Left forelimb (tissue), 1 donor: ENCODE measurements around the gene ZNF236.
"Not testable (repeated sequence)": the region's sequence is repeated elsewhere in the genome, so short reads cannot be mapped to it uniquely, and the experiment has no call there.

ENCODE experiments used
- DNase-seq: peaks from one replicate; pipeline ENCODE4 v3.0.0-alpha.2; 2018; ENCODE audit warnings: low spot score

ZNF236 gene

GRCh38 chr18:76911440-76911839 is 89.1 kb downstream of the ZNF236 start:
- no peak for DNase-seq

DNA sequence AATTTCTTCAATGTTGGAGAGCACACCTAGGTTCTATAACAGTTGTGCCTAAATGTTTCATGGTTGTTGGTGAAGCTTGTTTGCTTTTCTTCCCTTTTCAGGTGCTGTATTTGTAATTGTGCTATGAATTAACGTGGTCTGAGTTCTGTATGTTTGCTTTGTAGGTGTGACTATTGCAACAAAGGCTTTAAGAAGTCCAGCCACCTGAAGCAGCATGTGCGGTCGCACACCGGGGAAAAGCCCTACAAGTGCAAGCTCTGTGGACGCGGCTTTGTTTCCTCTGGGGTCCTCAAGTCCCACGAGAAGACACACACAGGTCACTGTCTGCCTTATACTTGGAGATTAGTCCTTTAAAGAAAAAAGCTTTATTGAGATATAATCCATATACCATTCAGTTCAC is 91.2 kb downstream of the ZNF236 start:
- no peak for DNase-seq

DNA sequence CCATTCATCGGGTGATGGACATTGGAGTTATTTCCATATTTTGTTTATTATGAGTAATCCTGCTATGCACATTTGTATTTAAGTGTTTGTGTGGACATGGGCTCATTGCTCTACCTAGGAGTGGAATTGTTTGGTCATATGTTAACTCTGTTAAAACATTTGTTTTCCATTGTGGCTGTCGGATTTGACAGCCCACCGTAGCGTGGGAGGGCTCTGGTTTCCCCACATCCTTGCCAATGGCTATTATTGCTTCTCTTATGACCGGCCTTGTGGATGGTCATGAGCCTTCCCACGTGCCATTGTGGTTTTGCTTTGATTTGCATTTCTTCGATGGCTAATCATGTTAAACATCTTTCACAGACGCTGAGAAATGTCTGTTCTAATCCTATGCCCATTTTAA is 92.0 kb downstream of the ZNF236 start:
- DNase-seq = no peak

GRCh38 chr18:76914796-76915195 is 92.4 kb downstream of the ZNF236 start:
- DNase-seq = no peak

DNA sequence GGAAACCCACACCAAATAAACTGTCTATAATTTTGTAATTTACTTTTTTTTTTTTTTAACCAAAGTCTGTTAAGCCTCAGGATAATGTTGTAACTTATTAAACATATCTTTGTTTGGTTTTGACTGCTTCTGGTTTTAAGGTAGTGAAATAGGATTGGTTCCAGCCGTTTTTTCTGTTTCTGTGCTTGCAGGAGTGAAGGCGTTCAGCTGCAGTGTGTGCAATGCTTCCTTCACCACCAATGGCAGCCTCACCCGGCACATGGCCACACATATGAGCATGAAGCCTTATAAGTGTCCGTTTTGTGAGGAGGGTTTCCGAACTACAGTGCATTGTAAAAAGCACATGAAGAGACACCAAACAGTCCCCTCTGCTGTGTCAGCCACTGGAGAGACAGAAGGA is 93.1 kb downstream of the ZNF236 start:
- DNase-seq = no peak

- no peak for DNase-seq
Measured at GRCh38 chr18:76920974-76921373, 98.6 kb downstream of the ZNF236 start.

DNA sequence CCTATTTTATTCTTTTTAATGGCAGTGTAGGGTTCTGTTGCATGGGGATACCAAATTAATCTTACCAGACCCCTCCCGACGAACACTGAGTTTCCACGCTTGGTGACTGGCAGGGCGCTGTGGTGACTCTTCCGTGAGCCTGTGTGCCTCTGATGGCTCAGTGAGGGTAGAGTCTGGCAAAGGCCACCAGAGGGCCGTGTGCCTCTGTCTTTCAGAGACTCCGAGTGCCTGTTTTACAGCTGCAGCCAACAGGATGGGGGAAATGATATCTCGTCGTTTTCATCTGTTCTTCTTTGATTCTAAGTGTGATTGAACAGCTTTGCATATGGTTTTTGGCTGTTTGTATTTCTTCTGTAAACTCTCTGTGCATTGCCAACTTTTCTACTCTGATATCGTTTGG is 99.8 kb downstream of the ZNF236 start:
- no peak for DNase-seq

DNA sequence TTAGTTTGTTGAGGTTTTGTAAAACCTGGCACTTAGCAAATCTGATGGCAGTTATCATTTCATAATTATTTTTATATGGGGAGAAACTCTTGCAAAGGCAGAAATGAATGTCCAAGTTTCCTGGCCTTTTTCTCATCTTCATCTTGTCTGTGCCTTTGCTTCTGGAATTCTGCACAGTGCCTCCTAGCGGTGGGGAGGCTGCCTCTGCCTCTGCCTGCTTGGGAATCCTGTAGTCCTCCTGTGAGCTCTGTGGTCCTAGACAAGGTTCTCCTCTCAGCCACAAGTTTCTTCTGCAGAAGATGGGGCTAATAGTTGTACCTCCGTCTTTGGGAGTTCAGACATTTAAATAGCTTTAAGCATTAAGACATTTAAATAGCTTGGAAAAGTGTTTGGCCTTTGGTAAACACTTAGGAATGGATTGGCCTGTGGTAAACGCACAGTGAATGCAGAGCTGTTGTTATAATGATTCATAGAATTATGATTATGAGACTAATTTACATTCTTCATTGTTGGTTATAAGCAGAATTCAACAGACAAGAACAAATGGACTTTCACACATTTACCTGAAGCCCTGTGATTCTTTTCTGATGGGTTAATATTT is 101.2 kb downstream of the ZNF236 start:
- DNase-seq = no peak

- DNase-seq = no peak
Measured at GRCh38 chr18:76925501-76925900, 103.1 kb downstream of the ZNF236 start.

- no peak for DNase-seq
Measured at GRCh38 chr18:76927223-76927725, 104.9 kb downstream of the ZNF236 start.

- DNase-seq = no peak
Measured at GRCh38 chr18:76928179-76928868, 106.0 kb downstream of the ZNF236 start.

- DNase-seq = no peak
Measured at GRCh38 chr18:76931171-76931570, 108.8 kb downstream of the ZNF236 start.

GRCh38 chr18:76932026-76932819 is 109.9 kb downstream of the ZNF236 start:
- DNase-seq = no peak

DNA sequence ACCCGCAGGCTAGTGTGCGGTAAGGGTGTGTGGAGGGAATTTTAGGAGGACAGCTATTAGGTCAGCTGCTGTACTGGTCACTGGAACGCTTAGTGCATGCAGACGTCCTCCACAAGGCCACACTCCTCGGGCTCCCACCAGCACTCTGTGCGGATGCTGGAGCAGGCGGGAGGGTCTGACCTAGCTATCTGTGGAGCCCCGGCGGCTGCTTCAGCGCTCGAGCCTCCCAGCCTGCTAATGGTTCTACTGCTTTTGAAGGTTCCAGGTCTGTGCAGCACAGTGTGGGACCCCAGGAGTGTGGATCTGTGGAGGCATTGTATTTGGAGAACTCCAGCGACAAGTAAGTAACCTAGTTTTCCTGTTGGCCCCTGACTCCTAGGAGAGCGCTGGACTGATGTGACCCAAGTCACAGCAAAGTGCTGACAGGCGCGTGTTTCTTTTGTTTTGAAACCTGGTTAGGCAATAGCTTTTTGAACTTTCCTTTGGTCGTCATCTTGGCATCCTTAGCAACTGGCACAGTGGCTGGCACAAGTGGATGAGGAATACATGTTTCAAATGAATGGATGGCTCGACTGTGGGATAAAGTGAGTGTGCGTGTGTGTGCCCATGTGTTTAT is 113.5 kb downstream of the ZNF236 start:
- DNase-seq = no peak

GRCh38 chr18:76936877-76937276 is 114.5 kb downstream of the ZNF236 start:
- no peak for DNase-seq

DNA sequence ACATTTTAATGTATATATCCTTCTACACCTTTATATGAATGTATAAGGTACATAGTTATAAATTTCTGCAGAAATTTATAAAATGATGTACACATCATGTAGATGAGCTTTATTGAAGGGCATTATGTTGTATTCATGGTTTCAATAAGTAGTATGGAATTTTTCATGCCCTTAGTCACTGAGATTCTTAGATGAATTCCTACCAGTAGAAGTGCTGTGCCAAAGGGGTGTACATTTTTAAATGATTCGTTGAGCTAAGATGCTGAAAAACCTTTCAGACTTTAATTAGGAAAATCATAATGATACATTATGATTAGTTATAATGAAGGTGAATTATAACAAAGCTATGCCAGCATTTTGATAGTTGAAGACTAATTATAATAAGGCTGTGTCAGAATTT is 115.2 kb downstream of the ZNF236 start:
- DNase-seq = no peak

DNA sequence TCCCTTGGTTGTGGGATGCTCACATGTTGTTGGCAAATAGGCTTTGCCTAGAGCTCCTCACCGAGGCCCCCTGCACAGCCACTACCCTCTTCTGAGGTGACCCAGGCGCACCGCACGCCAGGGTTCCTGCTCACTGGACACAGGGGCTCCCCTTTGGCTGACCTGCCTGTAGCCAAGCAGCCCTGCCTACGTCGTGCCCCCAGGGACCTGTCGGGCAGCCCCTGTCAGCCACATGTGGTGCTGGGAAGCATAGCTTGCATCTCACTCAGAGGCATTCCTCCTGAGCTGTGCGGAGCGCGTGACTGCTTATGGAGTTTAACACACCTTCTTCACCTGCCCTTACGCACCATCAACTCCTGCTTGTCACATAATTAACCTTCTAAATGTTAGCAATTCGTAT is 116.3 kb downstream of the ZNF236 start:
- DNase-seq = no peak

DNA sequence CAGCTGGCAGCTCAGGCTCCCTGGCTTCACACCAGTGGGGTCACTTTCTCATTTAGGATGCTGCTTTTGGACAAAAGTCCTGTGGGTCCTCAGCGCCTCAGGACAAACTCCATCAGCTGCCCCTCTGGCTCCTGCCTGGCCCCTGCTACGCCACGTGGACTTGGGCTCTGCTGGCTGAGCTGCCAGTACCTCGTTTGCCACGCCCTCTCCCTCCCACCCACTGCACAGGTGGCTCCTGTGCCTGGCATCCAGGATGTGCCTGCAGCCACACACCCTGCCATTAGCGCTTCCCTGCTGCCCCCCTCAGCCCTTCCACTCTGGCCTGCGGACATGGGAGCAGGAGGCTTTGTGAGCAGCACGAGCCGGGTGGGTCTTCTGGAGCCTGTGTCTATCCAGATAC is 118.9 kb downstream of the ZNF236 start:
- no peak for DNase-seq

GRCh38 chr18:76943542-76944339 is 121.4 kb downstream of the ZNF236 start:
- no peak for DNase-seq

DNA sequence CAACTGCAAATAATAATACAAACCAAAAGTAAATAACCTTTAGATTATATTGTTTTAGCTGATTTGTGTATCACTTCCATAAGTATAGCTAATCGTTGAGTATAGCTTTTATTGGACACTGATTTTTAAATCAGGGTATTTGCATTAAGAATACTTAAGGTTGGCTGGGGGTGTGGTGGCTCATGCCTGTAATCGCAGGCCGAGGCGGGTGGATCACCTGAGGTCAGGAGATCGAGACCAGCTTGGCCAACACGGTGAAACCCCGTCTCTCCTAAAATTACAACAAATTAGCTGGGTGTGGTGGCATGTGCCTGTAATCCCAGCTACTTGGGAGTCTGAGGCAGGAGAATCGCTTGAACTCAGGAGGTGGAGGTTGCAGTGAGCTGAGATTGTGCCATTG is 122.0 kb downstream of the ZNF236 start:
- DNase-seq = not testable (repeated sequence)

GRCh38 chr18:76948345-76948744 is 126.0 kb downstream of the ZNF236 start:
- no peak for DNase-seq
